K562 (cell line): ENCODE results near the gene ZFP36. TPM values are rescaled to one million over a fixed set of nuclear protein-coding genes. Genes with fewer than 3 reads are reported as not detected.

Experiments used
- EGR1 ChIP-seq: fragments of 450-650 bp; conservative IDR thresholded peaks from 2 replicates; pipeline ENCODE4 v1.6.1; 2017; ENCODE audit warnings: mild to moderate bottlenecking
- GTF3C2 ChIP-seq: IDR thresholded peaks from 3 replicates; pipeline ENCODE4 v1.6.1; 2011; ENCODE audit warnings: borderline replicate concordance, mild to moderate bottlenecking, moderate library complexity; ENCODE audit not compliant: insufficient read length; ENCODE audit errors: extremely low read depth
- HDAC2 ChIP-seq: fragments of 450-650 bp; IDR thresholded peaks from 2 replicates; pipeline ENCODE4 v1.6.1; 2016; ENCODE audit warnings: mild to moderate bottlenecking
- MTF1 ChIP-seq: fragments of 250-450 bp; sonication (Bioruptor Pico); IDR thresholded peaks from 2 replicates; pipeline ENCODE4 v1.9.0; 2021; ENCODE audit warnings: moderate library complexity, mild to moderate bottlenecking, inconsistent platforms, borderline replicate concordance
- NFE2L1 ChIP-seq: fragments of 450-650 bp; IDR thresholded peaks from 2 replicates; pipeline ENCODE4 v1.6.1; 2016; ENCODE audit warnings: missing genetic modification characterization, low read depth, mild to moderate bottlenecking, missing compliant biosample characterization, moderate library complexity, borderline replicate concordance
- RERE ChIP-seq: sonication (generic); formaldehyde crosslinking; IDR thresholded peaks from 2 replicates; pipeline ENCODE4 v1.8.0; 2023; ENCODE audit warnings: missing genetic modification reagents, mild to moderate bottlenecking, borderline replicate concordance
- ZFPM2 ChIP-seq: fragments of 250-450 bp; sonication (Bioruptor Pico); IDR thresholded peaks from 2 replicates; pipeline ENCODE4 v1.5.1; 2022; ENCODE audit warnings: mild to moderate bottlenecking
- ZNF217 ChIP-seq: sonication (generic); formaldehyde crosslinking; IDR thresholded peaks from 2 replicates; pipeline ENCODE4 v1.8.0; 2022; ENCODE audit warnings: mild to moderate bottlenecking, missing genetic modification reagents
- ZNF507 ChIP-seq: conservative IDR thresholded peaks from 2 replicates; pipeline ENCODE4 v1.6.1; 2017; ENCODE audit warnings: missing genetic modification characterization, missing compliant biosample characterization
- ZNF583 ChIP-seq: fragments of 250-450 bp; sonication (Bioruptor Pico); IDR thresholded peaks from 2 replicates; pipeline ENCODE4 v1.4.0; 2020
- ZNF77 ChIP-seq: fragments of 250-450 bp; sonication (Bioruptor Pico); IDR thresholded peaks from 2 replicates; pipeline ENCODE4 v1.5.0; 2020
- ZSCAN29 ChIP-seq: fragments of 450-650 bp; IDR thresholded peaks from 2 replicates; pipeline ENCODE4 v1.6.1; 2017
- polyA plus RNA-seq, 8 experiments: library from polyadenylated mRNA; depleted of rRNA in 4 of 8; stranded (reverse) in 5 of 8; unstranded in 3 of 8; fragments of >200 nt; fragmentation: Nextera tagmentation in 2 of 8; fragmentation: Illumina TruSeq in 1 of 8; extraction: Ambion mirVana in 2 of 8; extraction: Trizol in 1 of 8; gene quantifications; 2 replicates each; pipeline versions ENCODE4 v1.2.1 to v1.2.3, GENCODE V29; 2011 to 2014; ENCODE audit warnings: inconsistent platforms in 1 of 8, missing spikeins in 1 of 8
- total RNA-seq, 7 experiments: library from RNA; depleted of rRNA in 6 of 7; stranded (reverse); fragments of >200 nt in 6 of 7; fragmentation: Illumina TruSeq in 2 of 7; extraction: Trizol in 2 of 7; gene quantifications; 2 replicates each; pipeline versions ENCODE4 v1.2.1 to v1.2.3, GENCODE V29; 2011 to 2021; ENCODE audit warnings: low replicate concordance in 1 of 7
- TF ChIP-seq, protein P1 (sequence below): fragments of 250-450 bp; sonication (Bioruptor Pico); IDR thresholded peaks from 2 replicates; pipeline ENCODE4 v1.8.0; 2022; ENCODE audit warnings: inconsistent platforms
- TF ChIP-seq, protein P2 (sequence below), 2 experiments: fragments of 200-800 bp in 1 of 2; sonication (Bioruptor generic) in 1 of 2; sonication (generic) in 1 of 2; formaldehyde crosslinking in 1 of 2; IDR thresholded peaks in 1 of 2; conservative IDR thresholded peaks in 1 of 2; 2 replicates each; pipeline versions ENCODE4 v1.5.0 to v1.6.1; 2016 to 2020; ENCODE audit warnings: missing compliant biosample characterization in 1 of 2, missing genetic modification characterization in 1 of 2, missing genetic modification reagents in 1 of 2

ZFP36 gene
- total and polyA plus RNA-seq, 9 of the 15 experiments (the other 6 are each of a cell fraction or from before 2014, with no cell fraction given), result 1.0 to 20.1 (median 3.5) TPM

DNA sequence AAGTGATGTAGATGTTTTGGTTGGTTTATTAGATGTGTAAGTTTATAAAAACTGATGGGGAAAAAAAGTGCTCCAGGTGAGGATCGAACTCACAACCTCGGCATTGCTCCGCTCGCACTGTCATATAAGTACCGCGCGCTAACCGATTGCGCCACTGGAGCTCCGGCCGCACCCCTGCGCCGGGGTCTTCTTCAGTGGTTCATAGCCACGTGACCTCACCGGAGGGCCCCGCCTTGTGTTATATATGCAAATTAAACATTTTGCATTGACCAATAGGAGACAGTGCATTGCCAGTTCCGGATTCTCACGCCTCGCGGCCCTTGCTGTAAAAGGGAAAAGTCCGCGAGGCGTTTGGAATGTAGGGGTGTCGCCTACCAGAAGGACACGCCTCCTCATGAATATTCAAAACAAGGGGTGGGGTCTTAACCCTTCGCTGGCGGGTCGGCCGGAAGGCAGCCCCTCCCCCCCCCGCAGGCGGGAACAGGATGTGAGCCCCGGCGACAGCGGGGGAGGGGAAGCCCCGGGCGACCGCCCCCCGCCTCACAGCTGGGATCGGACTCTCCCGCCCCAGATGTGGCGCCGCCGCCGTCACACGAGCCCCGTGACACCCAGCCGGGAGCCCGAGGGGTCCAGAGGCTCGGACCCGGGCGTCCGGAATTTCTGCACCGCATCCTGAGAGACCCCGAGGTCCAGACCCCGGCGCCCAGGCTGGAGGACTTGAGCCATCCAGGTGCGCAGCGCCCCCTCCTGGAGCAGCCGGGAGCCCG is 5.6 kb downstream of the ZFP36 start, which contains the start of gene PLEKHG2 (continued):
- TF ChIP-seq GTF3C2 (peak; percentile 99), ZFPM2 (no peak), ZNF217 (no peak), RERE (CRISPR knock-in tag) (no peak), ZSCAN29 (no peak), ZNF583 (CRISPR knock-in tag) (peak; percentile 27; the same call in 1 of the 2 replicates), NFE2L1 (tag) (no peak), MTF1 (CRISPR knock-in tag) (no peak), ZNF507 (tag) (no peak), EGR1 (peak; percentile 79), ZNF77 (CRISPR knock-in tag) (no peak), HDAC2 (0 out of 2 replicates have a peak, but pooled peaks have one; percentile 30)
- TF ChIP-seq, protein P1, sequence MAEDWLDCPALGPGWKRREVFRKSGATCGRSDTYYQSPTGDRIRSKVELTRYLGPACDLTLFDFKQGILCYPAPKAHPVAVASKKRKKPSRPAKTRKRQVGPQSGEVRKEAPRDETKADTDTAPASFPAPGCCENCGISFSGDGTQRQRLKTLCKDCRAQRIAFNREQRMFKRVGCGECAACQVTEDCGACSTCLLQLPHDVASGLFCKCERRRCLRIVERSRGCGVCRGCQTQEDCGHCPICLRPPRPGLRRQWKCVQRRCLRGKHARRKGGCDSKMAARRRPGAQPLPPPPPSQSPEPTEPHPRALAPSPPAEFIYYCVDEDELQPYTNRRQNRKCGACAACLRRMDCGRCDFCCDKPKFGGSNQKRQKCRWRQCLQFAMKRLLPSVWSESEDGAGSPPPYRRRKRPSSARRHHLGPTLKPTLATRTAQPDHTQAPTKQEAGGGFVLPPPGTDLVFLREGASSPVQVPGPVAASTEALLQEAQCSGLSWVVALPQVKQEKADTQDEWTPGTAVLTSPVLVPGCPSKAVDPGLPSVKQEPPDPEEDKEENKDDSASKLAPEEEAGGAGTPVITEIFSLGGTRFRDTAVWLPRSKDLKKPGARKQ, result no peak
- TF ChIP-seq, protein P2, sequence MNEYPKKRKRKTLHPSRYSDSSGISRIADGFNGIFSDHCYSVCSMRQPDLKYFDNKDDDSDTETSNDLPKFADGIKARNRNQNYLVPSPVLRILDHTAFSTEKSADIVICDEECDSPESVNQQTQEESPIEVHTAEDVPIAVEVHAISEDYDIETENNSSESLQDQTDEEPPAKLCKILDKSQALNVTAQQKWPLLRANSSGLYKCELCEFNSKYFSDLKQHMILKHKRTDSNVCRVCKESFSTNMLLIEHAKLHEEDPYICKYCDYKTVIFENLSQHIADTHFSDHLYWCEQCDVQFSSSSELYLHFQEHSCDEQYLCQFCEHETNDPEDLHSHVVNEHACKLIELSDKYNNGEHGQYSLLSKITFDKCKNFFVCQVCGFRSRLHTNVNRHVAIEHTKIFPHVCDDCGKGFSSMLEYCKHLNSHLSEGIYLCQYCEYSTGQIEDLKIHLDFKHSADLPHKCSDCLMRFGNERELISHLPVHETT (CRISPR knock-in tag; conservative IDR thresholded peaks at IDR 0.05 in 1 of 2, IDR thresholded peaks at IDR 0.05 in 1 of 2), result peak in 1 of 2 experiments; percentile 73; a peak in 1 of 4 replicates
